H9 (cell line): Measurements from ENCODE around the gene GPR173. TPM values are rescaled to one million over a fixed set of nuclear protein-coding genes. Genes with fewer than 3 reads are reported as not detected.

ENCODE experiments used
- DNase-seq: peaks from one replicate; pipeline ENCODE4 v3.0.0-alpha.2; 2017
- H2AFZ ChIP-seq: one replicate; pipeline ENCODE4 v1.6.1; 2013; ENCODE audit warnings: mild to moderate bottlenecking, low read length, control low read depth, moderate library complexity
- H2AK5ac ChIP-seq: 2 replicates; pipeline ENCODE4 v1.6.1; 2013; ENCODE audit warnings: low read length, control low read depth, mixed read lengths; ENCODE audit not compliant: insufficient read length
- H2BK120ac ChIP-seq: one replicate; pipeline ENCODE4 v1.6.1; 2013; ENCODE audit warnings: low read depth, mild to moderate bottlenecking, low read length, control low read depth, inconsistent platforms; ENCODE audit not compliant: poor library complexity, severe bottlenecking
- H2BK12ac ChIP-seq: 2 replicates; pipeline ENCODE4 v1.6.1; 2013; ENCODE audit warnings: low read length, control low read depth, mixed read lengths, low read depth; ENCODE audit not compliant: insufficient read length
- H2BK15ac ChIP-seq: 2 replicates; pipeline ENCODE4 v1.6.1; 2013; ENCODE audit warnings: low read depth, low read length, control low read depth
- H2BK20ac ChIP-seq: one replicate; pipeline ENCODE4 v1.6.1; 2013; ENCODE audit warnings: low read depth, mild to moderate bottlenecking, low read length, control low read depth, inconsistent platforms; ENCODE audit not compliant: poor library complexity, severe bottlenecking
- H2BK5ac ChIP-seq: 2 replicates; pipeline ENCODE4 v1.6.1; 2013; ENCODE audit warnings: low read length, control low read depth, mixed read lengths; ENCODE audit not compliant: insufficient read length
- H3K14ac ChIP-seq: 2 replicates; pipeline ENCODE4 v1.6.1; 2013; ENCODE audit warnings: low read length, control low read depth; ENCODE audit not compliant: insufficient read depth
- H3K18ac ChIP-seq: 2 replicates; pipeline ENCODE4 v1.6.1; 2013; ENCODE audit warnings: low read depth, mild to moderate bottlenecking, mixed read lengths, low read length, control low read depth; ENCODE audit not compliant: insufficient read length
- H3K23ac ChIP-seq: 2 replicates; pipeline ENCODE4 v1.6.1; 2013; ENCODE audit warnings: low read length, control low read depth, mixed read lengths, low read depth; ENCODE audit not compliant: insufficient read length
- H3K23me2 ChIP-seq: 2 replicates; pipeline ENCODE4 v1.6.1; 2013; ENCODE audit warnings: low read depth, mild to moderate bottlenecking, mixed read lengths, low read length, control low read depth; ENCODE audit not compliant: insufficient read length, poor library complexity, severe bottlenecking
- H3K27ac ChIP-seq: 2 replicates; pipeline ENCODE4 v1.5.1; 2013; ENCODE audit warnings: low read length, control low read depth, mixed read lengths, low read depth; ENCODE audit not compliant: insufficient read length
- H3K27me3 ChIP-seq: 2 replicates; pipeline ENCODE4 v1.6.1; 2013; ENCODE audit warnings: low read length, control low read depth, inconsistent platforms; ENCODE audit not compliant: insufficient read depth
- H3K4ac ChIP-seq: 2 replicates; pipeline ENCODE4 v1.6.1; 2013; ENCODE audit warnings: low read depth, mild to moderate bottlenecking, control low read depth, inconsistent platforms, low read length, moderate library complexity
- H3K4me1 ChIP-seq: 2 replicates; pipeline ENCODE4 v1.6.1; 2013; ENCODE audit warnings: low read length, control low read depth, inconsistent platforms; ENCODE audit not compliant: insufficient read depth
- H3K4me2 ChIP-seq: 2 replicates; pipeline ENCODE4 v1.6.1; 2013; ENCODE audit warnings: low read length, control low read depth, mixed read lengths; ENCODE audit not compliant: insufficient read length, insufficient read depth
- H3K56ac ChIP-seq: 2 replicates; pipeline ENCODE4 v1.6.1; 2013; ENCODE audit warnings: low read depth, mild to moderate bottlenecking, mixed read lengths, low read length, control low read depth; ENCODE audit not compliant: insufficient read length
- H3K79me1 ChIP-seq: 2 replicates; pipeline ENCODE4 v1.6.1; 2013; ENCODE audit warnings: low read depth, mild to moderate bottlenecking, moderate library complexity, low read length, control low read depth, inconsistent platforms; ENCODE audit not compliant: insufficient read depth, poor library complexity, severe bottlenecking
- H3K79me2 ChIP-seq: 2 replicates; pipeline ENCODE4 v1.6.1; 2013; ENCODE audit warnings: low read length, control low read depth, inconsistent platforms; ENCODE audit not compliant: insufficient read depth
- H3K9ac ChIP-seq: 2 replicates; pipeline ENCODE4 v1.6.1; 2013; ENCODE audit warnings: low read length, control low read depth, mixed read lengths; ENCODE audit not compliant: insufficient read length; ENCODE audit errors: extremely low read depth
- H3K9me3 ChIP-seq: one replicate; pipeline ENCODE4 v1.6.1; 2013; ENCODE audit warnings: low read depth, low read length, inconsistent platforms; ENCODE audit not compliant: control insufficient read depth
- H3T11ph ChIP-seq: one replicate; pipeline ENCODE4 v1.6.1; 2013; ENCODE audit warnings: mild to moderate bottlenecking, low read length, control low read depth, inconsistent platforms
- H4K20me1 ChIP-seq: one replicate; pipeline ENCODE4 v1.6.1; 2013; ENCODE audit not compliant: control insufficient read depth, insufficient read length, insufficient read depth
- H4K5ac ChIP-seq: 2 replicates; pipeline ENCODE4 v1.6.1; 2013; ENCODE audit warnings: low read depth, mild to moderate bottlenecking, mixed read lengths, low read length, control low read depth; ENCODE audit not compliant: insufficient read length
- H4K8ac ChIP-seq: replicated peaks from 2 replicates; pipeline ENCODE4 v1.6.1; 2013; ENCODE audit warnings: low read length, control low read depth, mixed read lengths, low read depth; ENCODE audit not compliant: insufficient read length
- H4K91ac ChIP-seq: 2 replicates; pipeline ENCODE4 v1.6.1; 2013; ENCODE audit warnings: low read depth, mild to moderate bottlenecking, moderate library complexity, mixed read lengths, low read length, control low read depth; ENCODE audit not compliant: insufficient read length
- H3K27ac Mint-ChIP-seq, 3 experiments: 2 replicates in 2 of 3; 3 replicates in 1 of 3; pipeline ENCODE4 v1.8.0; 2020 to 2021; ENCODE audit warnings: mixed read lengths in 3 of 3, mild to moderate bottlenecking in 1 of 3, moderate library complexity in 1 of 3
- H3K27me3 Mint-ChIP-seq: 2 replicates; pipeline ENCODE4 v1.8.0; 2021; ENCODE audit warnings: low read depth, mild to moderate bottlenecking, moderate library complexity, mixed read lengths
- H3K36me3 Mint-ChIP-seq, 3 experiments: 2 replicates in 2 of 3; 3 replicates in 1 of 3; pipeline ENCODE4 v1.8.0; 2020 to 2021; ENCODE audit warnings: low read depth in 3 of 3, mixed read lengths in 3 of 3; ENCODE audit not compliant: insufficient read depth in 1 of 3
- H3K4me1 Mint-ChIP-seq, 2 experiments: 2 replicates each; pipeline ENCODE4 v1.8.0; 2020; ENCODE audit warnings: mixed read lengths in 2 of 2
- H3K4me3 Mint-ChIP-seq, 2 experiments: 2 replicates in 1 of 2; 3 replicates in 1 of 2; pipeline ENCODE4 v1.8.0; 2020 to 2021; ENCODE audit warnings: mild to moderate bottlenecking in 2 of 2, mixed read lengths in 2 of 2, moderate library complexity in 1 of 2
- H3K9me3 Mint-ChIP-seq, 2 experiments: 2 replicates in 1 of 2; 3 replicates in 1 of 2; pipeline ENCODE4 v1.8.0; 2020; ENCODE audit warnings: mild to moderate bottlenecking in 2 of 2, mixed read lengths in 2 of 2, moderate library complexity in 1 of 2
- WGBS: extraction: QIAGEN DNeasy Blood & Tissue Kit; methylation state at CpG from one replicate; pipeline ENCODE4 v1.1.7; 2013; ENCODE audit warnings: missing lambda C conversion rate, low lambda C conversion rate, mixed read lengths; ENCODE audit not compliant: insufficient read length; ENCODE audit errors: extremely low coverage; 5-methylcytosine and 5-hydroxymethylcytosine counted together
- total RNA-seq: library from RNA; stranded (reverse); gene quantifications from 2 replicates; pipeline ENCODE4 v1.2.1, GENCODE V29; 2021
- TF ChIP-seq, protein P1 (sequence below): fragments of 200-600 bp; sonication (generic); conservative IDR thresholded peaks from 3 replicates; pipeline ENCODE4 v1.8.0; 2021; ENCODE audit warnings: antibody characterized with exemption, mild to moderate bottlenecking

The GPR173 gene
- total RNA-seq, 1 experiment from 2014 or later = 5.4 TPM

DNA sequence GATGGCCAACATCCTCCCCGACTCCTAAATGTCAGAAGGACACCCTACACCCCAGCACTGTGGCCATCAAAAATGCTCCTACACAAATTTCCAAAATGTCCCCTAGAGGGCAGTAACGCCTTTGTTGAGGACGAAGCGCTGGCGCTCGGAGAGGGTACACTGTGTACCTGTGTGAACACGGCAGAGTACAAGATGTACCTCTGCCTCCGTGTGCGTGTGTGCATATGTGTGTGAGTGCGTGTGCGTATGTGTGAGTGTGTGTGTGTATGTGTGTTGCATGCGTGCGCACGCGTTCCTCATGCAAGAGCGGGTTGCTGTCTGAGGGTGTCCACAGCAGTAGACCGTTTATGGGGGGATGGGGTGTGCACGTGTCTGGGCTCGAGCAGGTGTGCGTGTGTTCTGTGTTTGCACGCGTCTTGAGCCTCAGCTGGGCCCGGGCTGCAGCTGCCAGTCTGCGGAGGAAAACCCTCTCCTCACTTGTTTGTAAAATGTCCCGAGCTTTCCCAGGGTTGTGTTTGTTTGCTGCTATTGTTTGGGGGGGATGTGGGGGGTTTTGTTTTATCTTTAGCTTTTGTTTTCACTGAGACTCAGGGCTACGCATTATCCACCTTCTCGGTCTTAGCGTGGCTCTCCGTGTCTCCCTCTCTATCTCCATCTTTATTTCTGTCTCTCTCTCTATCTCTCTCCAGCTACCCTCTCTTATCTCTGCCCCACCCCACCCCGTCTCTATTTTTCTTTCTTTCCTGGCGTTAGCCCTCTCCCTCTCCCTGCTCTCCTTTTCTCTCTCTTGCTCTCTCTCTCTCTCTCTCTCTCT, 23.2 kb downstream of the GPR173 start:
- no peak overlapping the region for H3K9ac ChIP-seq
- Mint-ChIP-seq H3K27me3 (peaks cover 3% of the 10 kb centered on the region), H3K9me3 (peaks cover 61 to 64% of the 10 kb centered on the region in 2 experiments), H3K4me3 (peak overlapping the region; percentile 52 to 79), H3K4me1 (peaks cover 13 to 14% of the 10 kb centered on the region in 2 experiments), H3K36me3 (peaks cover 2 to 9% (median 4%) of the 10 kb centered on the region in 3 experiments; a peak in 5 of 7 replicates), H3K27ac (no peak overlapping the region)
- no peak overlapping the region for H3K23ac ChIP-seq
- H3K4me1 ChIP-seq = no peaks in the 10 kb centered on the region
- no peaks in the 10 kb centered on the region for H3K27me3 ChIP-seq
- H4K8ac ChIP-seq = no peak overlapping the region
- no peaks in the 10 kb centered on the region for H3K79me2 ChIP-seq
- no peak overlapping the region for H3K27ac ChIP-seq
- H2AFZ ChIP-seq = no peak overlapping the region
- H4K5ac ChIP-seq = no peak overlapping the region
- H3K56ac ChIP-seq = no peak overlapping the region
- TF ChIP-seq, protein P1, sequence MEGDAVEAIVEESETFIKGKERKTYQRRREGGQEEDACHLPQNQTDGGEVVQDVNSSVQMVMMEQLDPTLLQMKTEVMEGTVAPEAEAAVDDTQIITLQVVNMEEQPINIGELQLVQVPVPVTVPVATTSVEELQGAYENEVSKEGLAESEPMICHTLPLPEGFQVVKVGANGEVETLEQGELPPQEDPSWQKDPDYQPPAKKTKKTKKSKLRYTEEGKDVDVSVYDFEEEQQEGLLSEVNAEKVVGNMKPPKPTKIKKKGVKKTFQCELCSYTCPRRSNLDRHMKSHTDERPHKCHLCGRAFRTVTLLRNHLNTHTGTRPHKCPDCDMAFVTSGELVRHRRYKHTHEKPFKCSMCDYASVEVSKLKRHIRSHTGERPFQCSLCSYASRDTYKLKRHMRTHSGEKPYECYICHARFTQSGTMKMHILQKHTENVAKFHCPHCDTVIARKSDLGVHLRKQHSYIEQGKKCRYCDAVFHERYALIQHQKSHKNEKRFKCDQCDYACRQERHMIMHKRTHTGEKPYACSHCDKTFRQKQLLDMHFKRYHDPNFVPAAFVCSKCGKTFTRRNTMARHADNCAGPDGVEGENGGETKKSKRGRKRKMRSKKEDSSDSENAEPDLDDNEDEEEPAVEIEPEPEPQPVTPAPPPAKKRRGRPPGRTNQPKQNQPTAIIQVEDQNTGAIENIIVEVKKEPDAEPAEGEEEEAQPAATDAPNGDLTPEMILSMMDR = peak; percentile 67
- peaks cover 14% of the 10 kb centered on the region for H3K9me3 ChIP-seq
- H3K14ac ChIP-seq = no peak overlapping the region
- no peak overlapping the region for H2BK5ac ChIP-seq
- WGBS = no CpG with 5 or more reads among the region's 31 CpGs
- H2BK20ac ChIP-seq = no peak overlapping the region
- H3K18ac ChIP-seq = no peak overlapping the region
- DNase-seq = peak; percentile 50
- H2BK15ac ChIP-seq = no peak overlapping the region
- peak overlapping the region; percentile 59 for H3K4me2 ChIP-seq
- H3K4ac ChIP-seq = no peak overlapping the region
- no peak overlapping the region for H4K91ac ChIP-seq
- no peak overlapping the region for H2BK120ac ChIP-seq
- H3K79me1 ChIP-seq = no peaks in the 10 kb centered on the region
- no peak overlapping the region for H3T11ph ChIP-seq
- H2BK12ac ChIP-seq = no peak overlapping the region
- H4K20me1 ChIP-seq = no peaks in the 10 kb centered on the region
- peaks cover 4% of the 10 kb centered on the region for H3K23me2 ChIP-seq
- no peak overlapping the region for H2AK5ac ChIP-seq
